ENCODE measurements around the gene SAMD10. TPM values are rescaled to one million over a fixed set of nuclear protein-coding genes. Genes with fewer than 3 reads are reported as not detected.

SAMD10 gene
- total and polyA plus RNA-seq, 2 of the 8 experiments (the other 6 are each of a cell fraction or from before 2014, with no cell fraction given) = 3.0 to 5.2 TPM

DNA sequence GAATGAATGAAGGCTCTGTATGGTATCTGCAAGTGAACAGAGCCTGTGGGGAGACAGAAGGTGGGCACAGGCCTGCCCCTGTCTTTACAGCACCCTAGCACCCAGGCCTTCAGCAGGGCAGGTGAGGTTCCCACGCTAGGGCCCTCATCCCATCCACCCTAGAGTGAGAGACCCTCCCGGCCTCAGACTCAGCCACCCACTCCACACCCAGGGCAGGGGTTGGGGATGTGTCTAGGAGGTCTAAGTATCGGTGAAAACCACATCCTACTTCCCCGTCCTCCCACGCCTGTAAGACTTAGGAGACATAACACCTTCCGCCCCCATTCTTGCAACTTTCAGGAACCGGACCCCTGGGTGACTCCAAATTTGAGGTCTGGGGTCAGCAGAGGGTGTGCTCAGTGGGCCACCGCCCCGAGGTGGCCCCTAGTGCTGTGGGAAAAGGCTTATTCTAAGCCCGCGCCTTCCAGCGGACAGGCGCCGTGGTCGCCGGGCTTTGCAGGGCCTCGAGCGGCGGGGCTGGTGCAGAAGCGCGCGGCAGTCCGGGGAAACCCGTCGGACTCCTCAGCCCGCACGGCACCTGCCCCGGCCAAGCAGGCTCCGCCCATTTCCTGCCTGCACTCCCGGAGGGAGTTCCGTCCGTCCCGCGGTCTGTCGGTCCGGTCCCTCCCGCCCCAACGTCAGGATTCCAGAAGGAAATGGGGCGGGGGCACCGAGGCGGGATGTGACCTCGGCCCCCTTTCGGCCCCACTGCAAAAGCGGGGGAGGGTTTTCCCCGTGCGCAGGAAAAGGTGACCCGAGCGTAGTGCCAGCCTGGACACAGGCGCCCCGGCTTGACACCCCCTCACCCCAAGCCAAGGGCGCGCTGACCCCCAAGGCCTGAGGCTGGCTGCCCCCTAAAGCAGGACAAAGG is 868 bp downstream of the SAMD10 start:
- H4K20me1 ChIP-seq (replicated peaks in 1 of 2; ENCODE audit: control insufficient read depth in 1 of 2, insufficient read depth in 2 of 2, low read length in 2 of 2) = peaks cover 3 to 12% of the 10 kb centered on the region in 2 experiments
- peak in 1 of 2 experiments; percentile 89 for DNase-seq (ENCODE audit: low read depth in 1 of 2, low spot score in 2 of 2)
- 12% methylated on average over 36 of the region's 52 CpGs; no CpG with 5 or more reads in 1 of the 2 experiments for WGBS, 2 experiments (ENCODE audit: extremely low coverage in 1 of 2, insufficient coverage in 1 of 2, insufficient read length in 1 of 2, insufficient replicate concordance in 2 of 2, low coverage in 1 of 2, low lambda C conversion rate in 2 of 2, missing lambda C conversion rate in 1 of 2)
- peak overlapping the region; percentile 62 to 92 for H3K4me2 ChIP-seq (ENCODE audit: insufficient read depth in 1 of 2, low read depth in 2 of 2, low read length in 2 of 2)
- peaks cover 4 to 28% (median 12%) of the 10 kb centered on the region in 4 experiments; a peak in 6 of 7 replicates for H3K4me1 ChIP-seq (replicated peaks in 1 of 4; ENCODE audit: control insufficient read depth in 3 of 4, insufficient read depth in 4 of 4, low read length in 3 of 4)
- no peak overlapping the region for H3K27ac ChIP-seq (ENCODE audit: low read depth, low read length)
- H3K79me1 ChIP-seq (ENCODE audit: low read depth, low read length) = peaks cover 4% of the 10 kb centered on the region; the same call in 1 of the 2 replicates
- peak overlapping the region; percentile 67 for H3K4ac ChIP-seq (replicated peaks; ENCODE audit: insufficient read length, low read depth, low read length)
- H4K5ac ChIP-seq (ENCODE audit: insufficient read length, low read depth, low read length) = peak overlapping the region; percentile 42
- H4K8ac ChIP-seq (ENCODE audit: extremely low read depth, insufficient read depth, low read length) = peak overlapping the region; percentile 57
- no peak overlapping the region for H3K14ac ChIP-seq (ENCODE audit: insufficient read length)
- H2BK15ac ChIP-seq (ENCODE audit: low read length) = peak overlapping the region; percentile 72; the same call in 1 of the 2 replicates
- H3K9me3 ChIP-seq (ENCODE audit: insufficient read depth in 2 of 2, low read depth in 1 of 2, low read length in 1 of 2) = no peaks in the 10 kb centered on the region
- H3K56ac ChIP-seq (replicated peaks; ENCODE audit: insufficient read length, low read depth, low read length) = peak overlapping the region; percentile 52
- H3K36me3 ChIP-seq (ENCODE audit: control insufficient read depth in 2 of 4, insufficient read depth in 4 of 4, low read length in 3 of 4) = peaks cover 0 to 5% (median 0%) of the 10 kb centered on the region in 4 experiments; a peak in 1 of 8 replicates
- FAIRE-seq = no peak
- peak overlapping the region; percentile 88 for H4K91ac ChIP-seq (replicated peaks; ENCODE audit: insufficient read length, low read length)
- H2BK12ac ChIP-seq (ENCODE audit: low read depth, low read length) = peak overlapping the region; percentile 39; the same call in 1 of the 2 replicates
- H3K23me2 ChIP-seq (ENCODE audit: low read depth, low read length) = peaks cover 14% of the 10 kb centered on the region
- no peak overlapping the region; the same call in none of the 2 replicates for H3K18ac ChIP-seq (ENCODE audit: extremely low read depth, low read length)
- peak overlapping the region; percentile 55 for H2BK120ac ChIP-seq (replicated peaks; ENCODE audit: low read depth, low read length)
- no peak overlapping the region for H3K23ac ChIP-seq (ENCODE audit: insufficient read length)
- peaks cover 0 to 20% of the 10 kb centered on the region in 2 experiments; a peak in 3 of 4 replicates for H3K79me2 ChIP-seq (ENCODE audit: control insufficient read depth in 1 of 2, insufficient read depth in 2 of 2, low read length in 2 of 2)
- peak overlapping the region; percentile 57 to 89 (median 63) for H3K4me3 ChIP-seq (ENCODE audit: extremely low read depth in 1 of 4, insufficient read depth in 2 of 4, low read depth in 3 of 4, low read length in 4 of 4)
- POLR2A ChIA-PET (ENCODE audit: partially characterized antibody) = interaction anchor here (1.5 to 1.9 kb wide), 2 partner anchors 19 to 67 kb away, joined by 3 to 5 read pairs; no protein-coding TSS in a partner anchor
- peak overlapping the region; percentile 79; the same call in 1 of the 2 replicates for H2AFZ ChIP-seq (ENCODE audit: low read length)
- peak overlapping the region in 1 of 4 experiments; percentile 38; a peak in 1 of 7 replicates for H3K9ac ChIP-seq (replicated peaks in 1 of 4; ENCODE audit: extremely low read depth in 1 of 4, low read depth in 3 of 4, low read length in 3 of 4)
- CTCF ChIA-PET (ENCODE audit: partially characterized antibody) = interaction anchor here (1.2 to 1.3 kb wide), 3 partner anchors 44 to 375 kb away, joined by 3 to 5 read pairs (median 3); no protein-coding TSS in a partner anchor
- no peak overlapping the region for H2BK5ac ChIP-seq (ENCODE audit: low read depth, low read length)
- H2BK20ac ChIP-seq (ENCODE audit: low read length) = no peak overlapping the region
- no peak overlapping the region for H2AK5ac ChIP-seq (ENCODE audit: low read depth, low read length)
- H3K27me3 ChIP-seq (replicated peaks in 1 of 4; ENCODE audit: control insufficient read depth in 3 of 4, extremely low read depth in 1 of 4, insufficient read depth in 3 of 4, low read length in 3 of 4) = peaks cover 0 to 9% (median 2%) of the 10 kb centered on the region in 4 experiments; a peak in 3 of 7 replicates
- TF ChIP-seq HDAC2 (IDR thresholded peaks at IDR 0.05; ENCODE audit: borderline replicate concordance in 1 of 2, low read depth in 2 of 2, low read length in 2 of 2) = no peak
- no peak for TF ChIP-seq EP300 (IDR thresholded peaks at IDR 0.05; ENCODE audit: borderline replicate concordance in 1 of 2, low read depth in 2 of 2, low read length in 2 of 2)
- no peak; the same call in 1 of the 2 replicates for TF ChIP-seq GABPA (IDR thresholded peaks at IDR 0.05; ENCODE audit: borderline replicate concordance, insufficient read depth, low read length)
- no peak for TF ChIP-seq KDM4A (IDR thresholded peaks at IDR 0.05; ENCODE audit: low read depth, low read length, severe bottlenecking)
- TF ChIP-seq SP2 (IDR thresholded peaks at IDR 0.05; ENCODE audit: low read length) = no peak
- TF ChIP-seq SUZ12 (IDR thresholded peaks at IDR 0.05; ENCODE audit: low read length) = no peak
- no peak for TF ChIP-seq RFX5 (IDR thresholded peaks at IDR 0.05; ENCODE audit: borderline replicate concordance, low read depth, low read length)

All from H1 (cell line).